ENCODE results near the gene ZFX.

The ZFX gene

DNA sequence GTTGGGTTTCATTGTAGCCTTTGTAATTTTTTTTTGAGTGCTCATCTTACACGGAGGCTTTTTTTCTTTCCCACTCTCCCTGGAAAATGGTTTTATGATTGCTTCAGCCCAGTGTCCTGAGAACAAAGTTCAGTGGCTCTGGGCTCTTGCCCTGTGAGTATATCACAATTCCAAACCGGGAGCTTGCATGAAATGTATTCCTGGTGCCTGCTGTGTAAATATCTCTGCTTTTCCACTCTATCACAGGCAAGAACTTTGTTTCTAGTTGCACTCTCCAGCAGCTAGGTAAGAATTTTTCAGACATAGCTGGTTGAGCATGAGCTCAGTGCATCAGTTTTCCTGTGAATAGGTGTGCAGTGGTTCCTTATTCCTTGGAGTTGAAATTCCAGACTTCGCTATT lies 103.5 kb downstream of the ZFX start:
- H3K4me3 ChIP-seq (replicated peaks in 1 of 2; ENCODE audit: low read depth in 2 of 2, low read length in 2 of 2), result no peak overlapping the region
- no peak for DNase-seq (ENCODE audit: low read depth in 2 of 2)
- TF ChIP-seq, protein P1, sequence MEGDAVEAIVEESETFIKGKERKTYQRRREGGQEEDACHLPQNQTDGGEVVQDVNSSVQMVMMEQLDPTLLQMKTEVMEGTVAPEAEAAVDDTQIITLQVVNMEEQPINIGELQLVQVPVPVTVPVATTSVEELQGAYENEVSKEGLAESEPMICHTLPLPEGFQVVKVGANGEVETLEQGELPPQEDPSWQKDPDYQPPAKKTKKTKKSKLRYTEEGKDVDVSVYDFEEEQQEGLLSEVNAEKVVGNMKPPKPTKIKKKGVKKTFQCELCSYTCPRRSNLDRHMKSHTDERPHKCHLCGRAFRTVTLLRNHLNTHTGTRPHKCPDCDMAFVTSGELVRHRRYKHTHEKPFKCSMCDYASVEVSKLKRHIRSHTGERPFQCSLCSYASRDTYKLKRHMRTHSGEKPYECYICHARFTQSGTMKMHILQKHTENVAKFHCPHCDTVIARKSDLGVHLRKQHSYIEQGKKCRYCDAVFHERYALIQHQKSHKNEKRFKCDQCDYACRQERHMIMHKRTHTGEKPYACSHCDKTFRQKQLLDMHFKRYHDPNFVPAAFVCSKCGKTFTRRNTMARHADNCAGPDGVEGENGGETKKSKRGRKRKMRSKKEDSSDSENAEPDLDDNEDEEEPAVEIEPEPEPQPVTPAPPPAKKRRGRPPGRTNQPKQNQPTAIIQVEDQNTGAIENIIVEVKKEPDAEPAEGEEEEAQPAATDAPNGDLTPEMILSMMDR (IDR thresholded peaks at IDR 0.05; ENCODE audit: low read depth, low read length), result no peak

DNA sequence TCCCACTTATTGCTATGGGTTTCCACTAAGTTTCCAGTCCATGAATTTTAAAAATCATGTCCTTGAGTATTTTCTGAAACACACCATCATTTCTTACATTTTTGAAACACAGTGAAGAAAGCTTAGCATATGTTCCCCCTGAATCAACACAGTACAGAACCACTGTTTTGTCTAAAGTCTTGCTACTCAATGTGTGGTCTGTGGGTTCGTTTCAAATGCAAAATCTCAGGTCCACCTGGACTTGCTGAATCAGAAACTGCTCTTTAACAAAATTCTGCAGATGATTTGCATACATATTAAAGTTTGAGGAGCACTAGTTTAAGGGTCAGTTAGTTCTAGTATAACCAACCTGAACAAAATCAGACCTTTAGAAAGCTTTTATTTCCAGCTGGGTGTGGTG lies 103.9 kb downstream of the ZFX start:
- no peak for DNase-seq (ENCODE audit: low read depth in 2 of 2)
- no peak overlapping the region for H3K4me3 ChIP-seq (replicated peaks in 1 of 2; ENCODE audit: low read depth in 2 of 2, low read length in 2 of 2)
- TF ChIP-seq, protein P1 (IDR thresholded peaks at IDR 0.05; ENCODE audit: low read depth, low read length), result no peak

DNA sequence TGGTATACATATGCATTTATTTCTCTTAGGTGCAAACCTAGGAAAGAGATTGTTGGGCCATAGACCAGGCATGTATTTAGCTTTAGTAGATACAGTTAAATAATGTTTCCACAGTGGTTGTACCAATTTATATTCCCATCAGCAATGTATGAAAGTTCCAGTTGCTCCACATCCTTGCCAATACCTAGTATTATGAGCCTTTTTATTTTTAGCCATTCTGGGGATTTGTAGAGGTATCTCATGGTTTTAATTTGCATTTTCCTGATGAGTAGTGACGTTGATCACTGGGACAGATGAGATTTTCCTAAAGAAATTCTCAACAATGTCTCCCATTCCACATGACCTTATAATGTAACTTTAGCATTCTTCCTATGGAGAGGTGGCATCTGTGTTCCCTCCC lies 107.5 kb downstream of the ZFX start:
- TF ChIP-seq, protein P1 (IDR thresholded peaks at IDR 0.05; ENCODE audit: low read depth, low read length), result no peak
- no peak overlapping the region for H3K4me3 ChIP-seq (replicated peaks in 1 of 2; ENCODE audit: low read depth in 2 of 2, low read length in 2 of 2)

DNA sequence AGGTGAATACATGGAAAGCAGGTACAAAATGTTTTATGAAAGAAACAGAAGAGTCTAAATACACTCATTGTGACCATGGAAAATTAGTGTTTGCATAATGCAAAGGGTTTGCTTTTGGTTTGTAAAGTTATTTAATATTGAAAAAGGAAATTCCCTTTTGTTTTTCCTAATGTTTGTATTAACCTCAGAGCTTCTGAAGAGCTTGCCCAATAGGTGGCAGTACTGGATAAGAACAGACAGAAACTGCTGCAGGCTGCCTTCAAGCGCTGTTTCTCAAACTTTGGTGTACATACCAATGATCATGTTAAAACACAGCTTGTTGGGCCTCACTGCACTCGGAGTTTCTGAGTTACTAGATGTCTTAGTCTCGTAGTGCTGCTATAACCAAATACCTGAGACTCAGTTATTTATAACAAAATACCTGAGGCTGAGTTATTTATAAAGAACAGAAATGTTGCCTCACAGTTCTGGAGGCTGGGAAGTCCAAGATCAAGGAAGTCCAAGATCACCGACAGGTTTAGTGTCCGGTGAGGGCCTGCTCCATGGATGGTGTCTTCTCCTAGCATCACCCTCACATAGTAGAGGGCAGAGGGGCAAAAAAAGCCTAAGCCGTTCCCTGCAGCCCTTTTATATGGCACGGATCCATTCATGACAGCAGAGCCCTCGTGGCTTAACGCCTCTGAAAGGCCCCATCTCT lies 110.2 kb downstream of the ZFX start:
- TF ChIP-seq, protein P1 (IDR thresholded peaks at IDR 0.05; ENCODE audit: low read depth, low read length), result peak; percentile 53
- DNase-seq (ENCODE audit: low read depth in 2 of 2), result peak; percentile 81 to 87
- H3K4me3 ChIP-seq (replicated peaks in 1 of 2; ENCODE audit: low read depth in 2 of 2, low read length in 2 of 2), result no peak overlapping the region

More for the DNA sequence above, 107.5 kb downstream of the ZFX start:
- no peak for DNase-seq (ENCODE audit: low read depth in 2 of 2)

DNA sequence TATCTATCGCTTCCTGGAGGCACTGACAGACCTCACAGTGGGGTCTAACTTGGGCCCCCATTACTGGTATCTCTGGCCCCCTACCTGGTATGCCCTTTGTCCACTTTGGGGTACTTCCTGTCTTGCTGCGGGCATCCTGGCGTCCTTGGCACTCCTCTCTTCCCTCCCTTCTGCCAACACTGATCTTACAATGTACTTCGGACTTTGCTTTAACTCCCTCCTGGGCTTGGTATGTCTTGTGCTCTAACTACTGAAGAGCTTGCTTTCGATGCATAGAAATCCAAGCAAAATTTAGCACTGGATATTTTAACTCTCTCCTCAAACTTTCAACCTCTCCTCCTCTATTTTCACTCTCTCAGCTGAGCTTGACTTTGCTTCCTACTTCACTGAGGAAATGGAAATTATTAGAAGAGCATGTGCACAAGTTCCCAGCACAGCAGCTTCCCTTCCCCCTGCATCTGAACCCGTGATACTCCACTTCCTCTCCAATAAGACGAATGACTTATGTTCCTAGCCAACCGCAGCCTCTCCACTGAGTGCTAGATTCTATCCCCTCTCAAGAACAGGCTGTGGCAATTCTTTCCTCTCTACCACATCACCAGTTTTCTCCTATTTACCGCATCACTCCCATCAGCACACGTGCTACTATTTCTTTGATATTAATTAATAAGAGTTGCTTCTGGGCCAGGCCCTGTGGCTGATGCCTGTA lies 111.5 kb downstream of the ZFX start:
- no peak overlapping the region for H3K4me3 ChIP-seq (replicated peaks in 1 of 2; ENCODE audit: low read depth in 2 of 2, low read length in 2 of 2)
- TF ChIP-seq, protein P1 (IDR thresholded peaks at IDR 0.05; ENCODE audit: low read depth, low read length), result no peak
- DNase-seq (ENCODE audit: low read depth in 2 of 2), result peak; percentile 66 to 74

DNA sequence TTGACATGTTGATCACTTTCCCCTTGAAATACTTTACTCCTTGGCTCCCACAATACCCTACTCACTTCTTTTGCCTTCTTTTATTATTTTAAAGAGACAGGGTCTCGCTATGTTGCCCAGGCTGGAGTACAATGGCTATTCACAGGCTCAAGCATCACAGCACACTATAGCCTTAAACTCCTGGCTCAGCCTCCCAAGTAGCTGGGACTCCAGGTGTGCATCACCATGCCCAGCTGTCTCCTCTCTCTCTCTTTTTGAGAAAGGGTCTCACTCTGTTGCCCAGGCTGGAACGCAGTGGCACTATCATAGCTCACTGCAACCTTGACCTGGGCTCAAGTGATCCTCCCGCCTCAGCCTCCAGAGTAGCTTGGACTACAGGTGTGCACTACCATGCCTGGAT lies 112.8 kb downstream of the ZFX start:
- DNase-seq (ENCODE audit: low read depth in 2 of 2), result no peak
- H3K4me3 ChIP-seq (replicated peaks in 1 of 2; ENCODE audit: low read depth in 2 of 2, low read length in 2 of 2), result no peak overlapping the region
- TF ChIP-seq, protein P1 (IDR thresholded peaks at IDR 0.05; ENCODE audit: low read depth, low read length), result no peak
